K562 (cell line): ENCODE measurements around the gene ASPRV1. TPM values are rescaled to one million over a fixed set of nuclear protein-coding genes. Genes with fewer than 3 reads are reported as not detected.
A peak's percentile ranks its signal among the peaks of the same experiment; 100 is the strongest.

Experiments
- KAT2B ChIP-seq: IDR thresholded peaks from one replicate; pipeline ENCODE4 v1.6.1; 2012; ENCODE audit warnings: low read depth, mild to moderate bottlenecking, control low read depth, inconsistent platforms, low read length, moderate library complexity
- SRSF1 ChIP-seq: fragments of 200-400 bp; formaldehyde crosslinking; IDR thresholded peaks from 2 replicates; pipeline ENCODE4 v1.6.1; 2017; ENCODE audit warnings: mild to moderate bottlenecking, low read depth, low read length, moderate library complexity
- TAF9B ChIP-seq: fragments of 450-650 bp; IDR thresholded peaks from 2 replicates; pipeline ENCODE4 v1.6.1; 2018; ENCODE audit warnings: mild to moderate bottlenecking; ENCODE audit not compliant: partially characterized antibody
- ZBTB7A ChIP-seq: IDR thresholded peaks from 2 replicates; pipeline ENCODE4 v1.6.1; 2011; ENCODE audit warnings: low read depth, mild to moderate bottlenecking, low read length, moderate library complexity, borderline replicate concordance; ENCODE audit not compliant: control insufficient read depth
- ZFP1 ChIP-seq: fragments of 450-650 bp; formaldehyde crosslinking; IDR thresholded peaks from 2 replicates; pipeline ENCODE4 v1.4.0; 2020; ENCODE audit warnings: mild to moderate bottlenecking, mixed read lengths
- ZNF133 ChIP-seq: fragments of 250-450 bp; sonication (Bioruptor Pico); IDR thresholded peaks from 2 replicates; pipeline ENCODE4 v1.4.0; 2020; ENCODE audit warnings: mild to moderate bottlenecking
- polyA plus RNA-seq, 8 experiments: library from polyadenylated mRNA; depleted of rRNA in 4 of 8; stranded (reverse) in 5 of 8; unstranded in 3 of 8; fragments of >200 nt; fragmentation: Nextera tagmentation in 2 of 8; fragmentation: Illumina TruSeq in 1 of 8; extraction: Ambion mirVana in 2 of 8; extraction: Trizol in 1 of 8; gene quantifications; 2 replicates each; pipeline versions ENCODE4 v1.2.1 to v1.2.3, GENCODE V29; 2011 to 2014; ENCODE audit warnings: inconsistent platforms in 1 of 8, missing spikeins in 1 of 8
- total RNA-seq, 7 experiments: library from RNA; depleted of rRNA in 6 of 7; stranded (reverse); fragments of >200 nt in 6 of 7; fragmentation: Illumina TruSeq in 2 of 7; extraction: Trizol in 2 of 7; gene quantifications; 2 replicates each; pipeline versions ENCODE4 v1.2.1 to v1.2.3, GENCODE V29; 2011 to 2021; ENCODE audit warnings: low replicate concordance in 1 of 7
- TF ChIP-seq, protein P1 (sequence below): IDR thresholded peaks from 3 replicates; pipeline ENCODE4 v1.6.1; 2011; ENCODE audit warnings: borderline replicate concordance, mild to moderate bottlenecking, moderate library complexity; ENCODE audit not compliant: insufficient read length; ENCODE audit errors: extremely low read depth
- TF ChIP-seq, protein P2 (sequence below): fragments of 450-650 bp; IDR thresholded peaks from 2 replicates; pipeline ENCODE4 v1.6.1; 2016; ENCODE audit warnings: low read depth
- TF ChIP-seq, protein P3 (sequence below): fragments of 450-650 bp; formaldehyde crosslinking; IDR thresholded peaks from 2 replicates; pipeline ENCODE4 v1.4.0; 2020; ENCODE audit warnings: mild to moderate bottlenecking, moderate library complexity
- TF ChIP-seq, protein P4 (sequence below): fragments of 250-450 bp; sonication (Bioruptor Pico); IDR thresholded peaks from 2 replicates; pipeline ENCODE4 v1.4.0; 2020; ENCODE audit warnings: mild to moderate bottlenecking, moderate library complexity
- TF ChIP-seq, protein P5 (sequence below): fragments of 450-650 bp; conservative IDR thresholded peaks from 2 replicates; pipeline ENCODE4 v1.6.1; 2016; ENCODE audit warnings: missing genetic modification characterization, low read depth, mild to moderate bottlenecking, missing compliant biosample characterization, moderate library complexity

The ASPRV1 gene
- total and polyA plus RNA-seq, 9 of the 15 experiments (the other 6 are each of a cell fraction or from before 2014, with no cell fraction given): 0.17 to 0.72 (median 0.47) TPM; not detected in 1

DNA sequence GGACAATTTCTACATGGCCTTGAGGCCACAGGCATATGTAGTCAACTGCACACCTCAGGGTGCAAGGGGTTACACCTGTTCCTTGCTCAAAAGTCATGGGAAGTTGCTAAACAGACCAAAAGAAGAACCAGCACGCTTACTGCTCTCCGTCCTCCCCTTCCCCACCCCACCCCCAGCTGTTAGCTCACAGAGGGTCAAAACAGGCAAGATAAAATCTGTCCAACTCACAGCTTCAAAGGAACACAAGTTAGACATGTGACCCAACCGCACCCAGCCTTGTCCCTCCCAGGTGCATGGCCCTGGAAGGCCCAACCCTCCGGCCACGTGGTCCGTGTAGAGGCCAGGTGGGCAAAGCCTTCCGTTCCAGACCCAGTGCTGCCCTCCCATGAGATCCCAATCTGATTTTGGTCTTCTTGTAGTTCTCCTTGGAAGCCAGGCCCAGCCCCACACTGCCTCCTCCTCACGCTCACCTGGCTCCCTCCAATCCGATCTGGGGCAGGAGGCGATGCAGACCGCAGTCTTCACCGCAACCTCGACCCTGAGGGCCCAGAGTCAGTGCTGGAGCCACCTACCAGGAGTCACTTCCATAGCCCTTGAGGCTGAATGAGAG is 14.5 kb upstream of the ASPRV1 start (continued):
- TF ChIP-seq, protein P1, sequence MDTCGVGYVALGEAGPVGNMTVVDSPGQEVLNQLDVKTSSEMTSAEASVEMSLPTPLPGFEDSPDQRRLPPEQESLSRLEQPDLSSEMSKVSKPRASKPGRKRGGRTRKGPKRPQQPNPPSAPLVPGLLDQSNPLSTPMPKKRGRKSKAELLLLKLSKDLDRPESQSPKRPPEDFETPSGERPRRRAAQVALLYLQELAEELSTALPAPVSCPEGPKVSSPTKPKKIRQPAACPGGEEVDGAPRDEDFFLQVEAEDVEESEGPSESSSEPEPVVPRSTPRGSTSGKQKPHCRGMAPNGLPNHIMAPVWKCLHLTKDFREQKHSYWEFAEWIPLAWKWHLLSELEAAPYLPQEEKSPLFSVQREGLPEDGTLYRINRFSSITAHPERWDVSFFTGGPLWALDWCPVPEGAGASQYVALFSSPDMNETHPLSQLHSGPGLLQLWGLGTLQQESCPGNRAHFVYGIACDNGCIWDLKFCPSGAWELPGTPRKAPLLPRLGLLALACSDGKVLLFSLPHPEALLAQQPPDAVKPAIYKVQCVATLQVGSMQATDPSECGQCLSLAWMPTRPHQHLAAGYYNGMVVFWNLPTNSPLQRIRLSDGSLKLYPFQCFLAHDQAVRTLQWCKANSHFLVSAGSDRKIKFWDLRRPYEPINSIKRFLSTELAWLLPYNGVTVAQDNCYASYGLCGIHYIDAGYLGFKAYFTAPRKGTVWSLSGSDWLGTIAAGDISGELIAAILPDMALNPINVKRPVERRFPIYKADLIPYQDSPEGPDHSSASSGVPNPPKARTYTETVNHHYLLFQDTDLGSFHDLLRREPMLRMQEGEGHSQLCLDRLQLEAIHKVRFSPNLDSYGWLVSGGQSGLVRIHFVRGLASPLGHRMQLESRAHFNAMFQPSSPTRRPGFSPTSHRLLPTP: no peak
- TF ChIP-seq ZFP1 (CRISPR knock-in tag) (no peak), ZNF133 (peak; percentile 81; the same call in 1 of the 2 replicates), SRSF1 (no peak), KAT2B (no peak), TAF9B (no peak), ZBTB7A (no peak)
- TF ChIP-seq, protein P2, sequence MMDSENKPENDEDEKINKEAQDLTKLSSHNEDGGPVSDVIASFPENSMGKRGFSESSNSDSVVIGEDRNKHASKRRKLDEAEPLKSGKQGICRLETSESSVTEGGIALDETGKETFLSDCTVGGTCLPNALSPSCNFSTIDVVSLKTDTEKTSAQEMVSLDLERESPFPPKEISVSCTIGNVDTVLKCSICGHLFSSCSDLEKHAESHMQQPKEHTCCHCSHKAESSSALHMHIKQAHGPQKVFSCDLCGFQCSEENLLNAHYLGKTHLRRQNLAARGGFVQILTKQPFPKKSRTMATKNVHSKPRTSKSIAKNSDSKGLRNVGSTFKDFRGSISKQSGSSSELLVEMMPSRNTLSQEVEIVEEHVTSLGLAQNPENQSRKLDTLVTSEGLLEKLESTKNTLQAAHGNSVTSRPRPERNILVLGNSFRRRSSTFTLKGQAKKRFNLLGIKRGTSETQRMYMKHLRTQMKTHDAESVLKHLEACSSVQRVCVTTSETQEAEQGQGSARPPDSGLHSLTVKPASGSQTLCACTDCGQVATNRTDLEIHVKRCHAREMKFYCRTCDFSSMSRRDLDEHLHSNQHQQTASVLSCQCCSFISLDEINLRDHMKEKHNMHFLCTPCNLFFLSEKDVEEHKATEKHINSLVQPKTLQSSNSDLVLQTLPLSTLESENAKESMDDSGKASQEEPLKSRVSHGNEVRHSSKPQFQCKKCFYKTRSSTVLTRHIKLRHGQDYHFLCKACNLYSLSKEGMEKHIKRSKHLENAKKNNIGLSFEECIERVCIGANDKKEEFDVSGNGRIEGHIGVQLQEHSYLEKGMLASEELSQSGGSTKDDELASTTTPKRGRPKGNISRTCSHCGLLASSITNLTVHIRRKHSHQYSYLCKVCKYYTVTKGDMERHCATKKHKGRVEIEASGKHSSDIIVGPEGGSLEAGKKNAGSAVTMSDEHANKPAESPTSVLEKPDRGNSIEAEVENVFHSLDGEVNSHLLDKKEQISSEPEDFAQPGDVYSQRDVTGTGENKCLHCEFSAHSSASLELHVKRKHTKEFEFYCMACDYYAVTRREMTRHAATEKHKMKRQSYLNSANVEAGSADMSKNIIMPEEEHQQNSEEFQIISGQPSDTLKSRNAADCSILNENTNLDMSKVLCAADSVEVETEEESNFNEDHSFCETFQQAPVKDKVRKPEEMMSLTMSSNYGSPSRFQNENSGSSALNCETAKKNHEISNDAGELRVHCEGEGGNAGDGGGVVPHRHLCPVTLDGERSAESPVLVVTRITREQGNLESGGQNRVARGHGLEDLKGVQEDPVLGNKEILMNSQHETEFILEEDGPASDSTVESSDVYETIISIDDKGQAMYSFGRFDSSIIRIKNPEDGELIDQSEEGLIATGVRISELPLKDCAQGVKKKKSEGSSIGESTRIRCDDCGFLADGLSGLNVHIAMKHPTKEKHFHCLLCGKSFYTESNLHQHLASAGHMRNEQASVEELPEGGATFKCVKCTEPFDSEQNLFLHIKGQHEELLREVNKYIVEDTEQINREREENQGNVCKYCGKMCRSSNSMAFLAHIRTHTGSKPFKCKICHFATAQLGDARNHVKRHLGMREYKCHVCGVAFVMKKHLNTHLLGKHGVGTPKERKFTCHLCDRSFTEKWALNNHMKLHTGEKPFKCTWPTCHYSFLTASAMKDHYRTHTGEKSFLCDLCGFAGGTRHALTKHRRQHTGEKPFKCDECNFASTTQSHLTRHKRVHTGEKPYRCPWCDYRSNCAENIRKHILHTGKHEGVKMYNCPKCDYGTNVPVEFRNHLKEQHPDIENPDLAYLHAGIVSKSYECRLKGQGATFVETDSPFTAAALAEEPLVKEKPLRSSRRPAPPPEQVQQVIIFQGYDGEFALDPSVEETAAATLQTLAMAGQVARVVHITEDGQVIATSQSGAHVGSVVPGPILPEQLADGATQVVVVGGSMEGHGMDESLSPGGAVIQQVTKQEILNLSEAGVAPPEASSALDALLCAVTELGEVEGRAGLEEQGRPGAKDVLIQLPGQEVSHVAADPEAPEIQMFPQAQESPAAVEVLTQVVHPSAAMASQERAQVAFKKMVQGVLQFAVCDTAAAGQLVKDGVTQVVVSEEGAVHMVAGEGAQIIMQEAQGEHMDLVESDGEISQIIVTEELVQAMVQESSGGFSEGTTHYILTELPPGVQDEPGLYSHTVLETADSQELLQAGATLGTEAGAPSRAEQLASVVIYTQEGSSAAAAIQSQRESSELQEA: no peak
- TF ChIP-seq, protein P3, sequence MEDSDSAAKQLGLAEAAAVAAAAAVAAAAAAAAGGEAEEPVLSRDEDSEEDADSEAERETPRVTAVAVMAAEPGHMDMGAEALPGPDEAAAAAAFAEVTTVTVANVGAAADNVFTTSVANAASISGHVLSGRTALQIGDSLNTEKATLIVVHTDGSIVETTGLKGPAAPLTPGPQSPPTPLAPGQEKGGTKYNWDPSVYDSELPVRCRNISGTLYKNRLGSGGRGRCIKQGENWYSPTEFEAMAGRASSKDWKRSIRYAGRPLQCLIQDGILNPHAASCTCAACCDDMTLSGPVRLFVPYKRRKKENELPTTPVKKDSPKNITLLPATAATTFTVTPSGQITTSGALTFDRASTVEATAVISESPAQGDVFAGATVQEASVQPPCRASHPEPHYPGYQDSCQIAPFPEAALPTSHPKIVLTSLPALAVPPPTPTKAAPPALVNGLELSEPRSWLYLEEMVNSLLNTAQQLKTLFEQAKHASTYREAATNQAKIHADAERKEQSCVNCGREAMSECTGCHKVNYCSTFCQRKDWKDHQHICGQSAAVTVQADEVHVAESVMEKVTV: 0 out of 2 replicates have a peak, but pooled peaks have one; percentile 14
- TF ChIP-seq, protein P4, sequence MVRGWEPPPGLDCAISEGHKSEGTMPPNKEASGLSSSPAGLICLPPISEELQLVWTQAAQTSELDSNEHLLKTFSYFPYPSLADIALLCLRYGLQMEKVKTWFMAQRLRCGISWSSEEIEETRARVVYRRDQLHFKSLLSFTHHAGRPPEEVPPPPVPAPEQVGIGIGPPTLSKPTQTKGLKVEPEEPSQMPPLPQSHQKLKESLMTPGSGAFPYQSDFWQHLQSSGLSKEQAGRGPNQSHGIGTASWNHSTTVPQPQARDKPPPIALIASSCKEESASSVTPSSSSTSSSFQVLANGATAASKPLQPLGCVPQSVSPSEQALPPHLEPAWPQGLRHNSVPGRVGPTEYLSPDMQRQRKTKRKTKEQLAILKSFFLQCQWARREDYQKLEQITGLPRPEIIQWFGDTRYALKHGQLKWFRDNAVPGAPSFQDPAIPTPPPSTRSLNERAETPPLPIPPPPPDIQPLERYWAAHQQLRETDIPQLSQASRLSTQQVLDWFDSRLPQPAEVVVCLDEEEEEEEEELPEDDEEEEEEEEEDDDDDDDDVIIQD (CRISPR knock-in tag): peak; percentile 87
- TF ChIP-seq, protein P5, sequence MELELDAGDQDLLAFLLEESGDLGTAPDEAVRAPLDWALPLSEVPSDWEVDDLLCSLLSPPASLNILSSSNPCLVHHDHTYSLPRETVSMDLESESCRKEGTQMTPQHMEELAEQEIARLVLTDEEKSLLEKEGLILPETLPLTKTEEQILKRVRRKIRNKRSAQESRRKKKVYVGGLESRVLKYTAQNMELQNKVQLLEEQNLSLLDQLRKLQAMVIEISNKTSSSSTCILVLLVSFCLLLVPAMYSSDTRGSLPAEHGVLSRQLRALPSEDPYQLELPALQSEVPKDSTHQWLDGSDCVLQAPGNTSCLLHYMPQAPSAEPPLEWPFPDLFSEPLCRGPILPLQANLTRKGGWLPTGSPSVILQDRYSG (tag): peak; percentile 94
